GM21447 (cell line): ENCODE results near the gene TP53AIP1.

Experiments used
- ATAC-seq: cut with Tn5 transposase; IDR thresholded peaks from one replicate; pipeline ENCODE4 v1.9.1; 2021; ENCODE audit not compliant: unreplicated experiment

Gene TP53AIP1, protein sequence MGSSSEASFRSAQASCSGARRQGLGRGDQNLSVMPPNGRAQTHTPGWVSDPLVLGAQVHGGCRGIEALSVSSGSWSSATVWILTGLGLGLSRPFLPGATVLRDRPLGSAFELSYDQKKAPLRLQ

DNA sequence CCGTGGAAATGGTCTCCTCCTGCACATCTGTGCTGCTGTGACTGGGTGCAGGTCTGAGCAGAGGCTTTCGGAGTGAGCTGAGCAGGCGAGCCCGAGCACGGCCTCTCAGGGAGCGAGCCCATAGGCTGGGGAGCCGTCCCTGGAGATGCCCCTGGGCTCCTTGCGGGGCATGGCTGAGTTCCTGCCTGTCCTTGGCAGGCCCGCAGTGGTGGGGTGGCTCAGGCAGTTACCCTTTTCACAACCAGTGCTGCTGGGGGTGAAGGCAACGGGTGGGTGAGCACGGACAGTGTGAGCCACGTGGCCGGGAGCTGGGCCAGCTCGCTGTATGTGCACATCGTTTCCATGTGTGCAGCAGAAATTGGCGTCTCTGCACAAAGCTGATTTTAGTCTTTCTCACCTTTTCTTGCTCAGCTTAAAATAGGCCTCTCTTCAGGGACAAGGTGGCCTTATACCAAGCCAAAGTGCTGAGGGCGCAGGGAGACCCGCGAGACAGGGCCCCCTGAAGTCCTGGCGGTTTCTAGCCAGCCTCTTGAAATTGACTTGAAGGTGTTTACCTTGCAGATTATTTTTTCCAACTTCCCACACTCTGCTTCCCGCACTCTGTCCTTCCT, at the start of gene TP53AIP1:
Gene TP53AIP1, minus strand, starts transcription at position 55 of the 611 bp plus-strand sequence. CDS start 5,053 bp downstream, outside the sequence.
- no peak for ATAC-seq

DNA sequence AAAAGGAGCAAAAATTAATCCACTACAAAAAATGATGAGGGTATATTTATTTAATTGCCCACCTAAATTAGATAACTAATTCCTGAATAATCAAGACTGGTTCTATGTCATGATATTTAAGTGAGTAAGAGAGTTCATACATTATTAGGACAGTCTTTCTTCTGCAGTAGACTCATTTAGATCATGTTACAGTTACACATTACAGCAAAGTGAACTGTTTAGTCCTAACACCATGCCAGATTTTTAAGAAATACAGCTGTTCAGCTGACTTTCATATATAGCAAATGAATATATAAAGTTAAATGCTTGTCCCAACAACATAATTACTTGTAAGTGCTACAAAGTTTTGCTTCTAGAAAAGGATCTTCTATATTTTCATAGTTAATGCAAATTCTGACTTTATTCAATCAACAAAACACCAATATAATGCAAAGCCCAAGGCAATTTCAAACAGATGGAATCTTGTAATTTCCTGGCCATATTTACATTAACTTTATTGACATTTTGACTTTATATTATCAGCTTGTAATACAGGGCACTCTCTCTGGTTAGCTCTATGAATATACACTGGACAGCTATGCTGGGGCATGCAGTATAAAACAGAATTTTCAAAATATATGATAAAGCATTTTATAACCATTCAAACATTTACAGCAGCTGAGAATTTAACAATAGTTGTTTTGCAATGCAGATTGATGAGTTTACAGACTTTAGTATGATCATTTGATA, 45.7 kb upstream of the TP53AIP1 start:
- no peak for ATAC-seq

DNA sequence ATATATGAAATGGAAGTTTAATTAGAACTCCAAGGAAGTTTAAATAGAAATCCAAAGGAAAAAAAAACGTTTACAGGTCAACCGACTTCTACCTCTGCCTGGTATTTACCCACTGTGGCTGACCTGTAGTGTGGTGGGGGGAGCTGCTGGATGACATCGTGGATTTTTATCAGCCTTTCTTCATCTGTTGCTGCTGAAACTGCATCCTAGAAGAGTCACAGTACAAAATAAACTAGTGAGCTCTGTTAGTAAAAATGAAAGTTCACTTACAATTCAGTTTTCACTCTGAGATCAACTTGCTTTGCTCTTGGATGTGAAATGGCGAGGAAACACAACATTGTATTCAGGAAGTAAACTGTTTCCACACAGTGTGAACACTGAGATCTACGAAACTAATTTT, 43.2 kb upstream of the TP53AIP1 start:
- no peak for ATAC-seq

DNA sequence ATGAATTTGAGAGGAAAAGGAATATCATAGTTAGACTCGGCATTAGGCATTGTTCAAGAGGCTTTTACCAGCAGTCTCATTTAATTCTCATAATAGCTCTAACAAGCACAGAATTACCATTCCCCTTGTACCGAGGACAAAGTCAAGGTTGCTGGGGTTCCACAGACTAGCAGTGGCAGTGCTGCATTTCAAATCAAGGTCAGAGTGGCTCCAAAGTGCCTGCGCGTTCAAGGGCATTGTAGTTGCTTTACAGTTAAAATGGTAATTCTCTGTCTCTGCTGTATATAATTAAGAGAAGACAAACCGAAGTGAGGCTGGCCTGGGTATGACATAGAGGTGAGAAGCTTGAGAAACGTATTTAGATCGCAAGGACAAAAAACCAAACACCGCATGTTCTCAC, 40.4 kb upstream of the TP53AIP1 start:
- no peak for ATAC-seq

DNA sequence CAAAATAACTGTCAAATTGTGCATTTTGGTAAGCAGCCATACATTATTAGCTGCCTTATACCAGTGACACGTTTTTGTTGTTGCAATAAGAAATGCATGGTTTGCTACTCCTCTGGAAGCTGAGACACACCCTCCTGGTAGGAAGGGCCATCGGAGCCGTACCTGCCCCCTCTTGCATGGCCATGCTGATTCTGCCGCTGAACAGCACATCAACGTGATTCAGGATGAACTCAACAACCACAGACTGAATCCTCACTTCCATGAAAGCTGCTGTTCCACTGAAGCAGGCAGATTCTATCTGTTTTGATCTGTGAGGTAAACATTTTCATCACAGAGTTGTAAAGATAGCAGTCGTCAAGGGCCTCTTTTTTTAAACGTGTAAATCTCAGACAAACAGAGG, 38.6 kb upstream of the TP53AIP1 start:
- no peak for ATAC-seq

DNA sequence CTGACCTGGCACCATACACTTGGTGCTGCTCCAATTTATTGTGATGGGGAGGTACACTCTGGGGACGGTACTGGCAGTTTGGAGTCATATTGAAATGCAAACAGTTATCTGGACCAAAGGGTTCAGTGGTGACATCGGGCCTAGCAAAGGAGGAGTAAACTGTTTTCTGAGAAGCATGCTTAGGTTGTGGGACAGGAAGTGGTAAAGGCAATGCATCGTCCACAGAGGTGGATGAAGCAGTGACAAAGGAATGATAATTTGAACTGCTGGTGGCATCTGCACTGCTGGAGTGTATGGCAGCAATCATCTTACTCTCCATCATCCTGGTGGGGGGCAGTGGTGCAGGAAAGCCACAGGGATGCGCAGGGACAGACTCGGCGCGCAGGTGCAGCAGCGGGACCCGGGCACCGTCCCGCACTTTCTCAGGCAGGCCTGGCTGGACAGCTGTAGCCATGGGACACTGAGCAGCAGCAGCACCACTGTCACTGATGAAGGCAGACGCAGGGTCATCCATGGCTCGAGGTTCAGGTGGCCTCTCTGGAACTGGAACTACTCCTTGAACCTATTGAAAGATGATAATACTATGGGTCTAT, 28.0 kb upstream of the TP53AIP1 start:
- no peak for ATAC-seq

DNA sequence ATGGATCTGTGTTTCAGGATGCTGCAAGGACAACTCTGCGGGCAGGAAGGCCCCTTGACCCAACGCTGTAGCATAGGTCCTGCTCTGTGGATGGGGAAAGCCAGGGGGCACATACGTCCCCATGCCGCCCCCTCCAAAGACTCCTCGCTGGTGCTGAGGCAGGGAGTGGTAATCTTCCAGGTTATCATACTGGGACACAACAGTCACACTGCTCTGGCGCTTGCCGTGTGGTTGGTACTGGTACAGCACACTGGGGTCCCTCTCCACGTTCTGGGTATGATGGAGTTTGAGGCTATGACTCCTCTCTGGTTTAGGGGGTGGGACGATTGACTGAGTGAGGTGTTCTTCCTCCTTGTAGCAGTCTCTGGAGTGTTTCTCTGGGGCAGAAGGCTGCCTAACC, 26.2 kb upstream of the TP53AIP1 start:
- no peak for ATAC-seq

DNA sequence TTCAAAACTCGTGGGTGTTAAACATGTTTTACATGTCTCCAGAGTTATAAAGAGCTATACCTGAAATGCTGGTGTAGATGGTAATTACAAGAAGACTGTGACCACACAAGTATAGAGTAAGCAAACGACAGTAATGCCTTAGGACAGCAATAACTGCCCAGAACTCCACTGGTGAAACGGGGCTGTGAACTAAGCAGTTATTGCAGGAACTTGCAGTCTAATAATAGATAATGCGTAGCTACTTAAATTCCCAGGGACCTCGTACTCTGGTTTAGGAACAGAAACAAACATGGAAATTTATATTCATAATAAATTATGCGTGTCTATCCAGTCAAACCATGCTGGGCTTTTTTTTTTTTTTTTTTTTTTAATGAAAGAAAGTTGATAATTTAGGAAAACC, 24.9 kb upstream of the TP53AIP1 start:
- no peak for ATAC-seq

DNA sequence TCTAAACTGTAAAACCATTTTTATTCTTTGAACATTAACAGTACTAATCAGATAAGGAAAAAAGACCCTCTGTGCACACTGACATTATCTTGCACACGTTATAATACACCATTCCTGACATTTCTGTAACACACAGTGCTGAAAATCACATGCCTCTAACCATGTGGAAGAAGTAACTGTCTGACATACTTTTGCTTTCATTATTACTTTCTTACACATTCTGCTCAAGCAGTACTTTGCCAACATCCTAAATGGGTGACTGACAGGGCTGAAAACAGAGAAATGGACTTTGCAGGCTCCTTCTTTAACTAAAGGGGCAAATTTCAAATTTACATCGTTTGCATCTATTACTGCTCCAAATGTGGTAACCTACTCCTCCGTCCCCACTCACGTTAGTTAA, 22.8 kb upstream of the TP53AIP1 start:
- peak; percentile 100 for ATAC-seq

DNA sequence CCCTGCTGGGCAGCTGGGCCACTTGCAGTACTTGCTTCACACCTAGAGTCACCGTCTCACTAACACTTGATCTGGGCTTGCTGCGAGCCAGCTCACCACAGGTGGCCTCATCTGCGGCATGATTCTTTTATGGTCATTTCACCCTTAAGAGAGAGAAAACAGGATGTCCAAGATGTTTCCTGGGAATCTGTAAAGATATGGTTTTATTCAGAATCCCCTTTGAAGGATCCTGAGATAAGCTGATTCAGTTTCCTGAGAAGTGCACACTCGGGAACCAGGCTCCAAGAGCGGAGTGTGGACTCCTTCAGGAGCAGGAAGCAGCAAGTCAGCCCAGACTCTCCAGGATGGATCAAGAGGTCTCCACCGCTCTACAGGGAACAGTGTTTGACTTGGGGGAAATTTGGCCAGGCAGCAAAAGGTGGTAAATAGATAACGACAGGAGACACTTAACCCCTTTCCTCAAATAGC, 21.8 kb upstream of the TP53AIP1 start:
- ATAC-seq: no peak

DNA sequence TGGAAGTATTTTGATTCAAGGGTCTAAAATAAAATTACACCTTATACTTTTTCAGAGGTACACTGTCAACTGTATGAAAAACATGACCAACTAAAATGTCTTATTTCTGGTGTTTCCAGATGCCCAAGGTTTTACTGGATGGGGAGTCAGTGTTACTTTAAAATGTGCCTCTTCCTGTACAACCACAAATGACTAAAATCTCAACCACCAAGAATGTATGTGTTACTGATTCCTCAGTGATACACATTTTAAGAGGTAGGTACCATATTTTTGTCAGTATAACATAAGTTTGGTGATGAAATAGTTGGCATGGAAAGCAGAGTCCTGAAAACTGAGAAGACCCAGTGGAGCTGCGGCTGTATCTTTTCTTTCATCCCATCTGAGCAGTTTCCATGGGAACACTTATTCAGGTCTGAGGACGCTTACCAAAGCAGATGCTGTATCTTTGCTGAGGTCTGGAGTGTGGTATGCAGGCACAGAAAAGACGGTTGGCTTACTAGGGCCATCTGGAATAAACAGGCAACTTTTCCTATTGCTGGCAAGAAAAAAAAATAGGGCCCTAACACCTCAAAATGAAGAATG, 21.2 kb upstream of the TP53AIP1 start:
- no peak for ATAC-seq

DNA sequence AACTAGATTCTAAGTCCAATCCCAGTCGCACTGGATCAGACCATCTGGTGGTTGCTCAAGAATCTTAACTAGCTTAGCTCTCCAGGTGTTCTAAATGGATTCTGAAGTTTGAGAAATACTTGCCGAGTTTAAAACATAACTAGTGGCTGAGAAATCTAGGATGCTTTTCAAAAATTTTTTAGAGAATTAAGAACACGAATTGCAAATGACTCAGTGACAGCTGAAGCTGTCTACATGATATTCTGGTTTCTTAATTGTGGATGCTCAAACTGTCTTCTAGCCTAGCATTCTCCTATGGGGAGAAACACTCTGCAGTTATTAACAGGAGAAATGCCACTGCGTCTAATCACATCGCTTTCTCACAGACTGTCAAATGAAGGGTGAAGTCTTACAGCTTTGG, 20.2 kb upstream of the TP53AIP1 start:
- no peak for ATAC-seq

DNA sequence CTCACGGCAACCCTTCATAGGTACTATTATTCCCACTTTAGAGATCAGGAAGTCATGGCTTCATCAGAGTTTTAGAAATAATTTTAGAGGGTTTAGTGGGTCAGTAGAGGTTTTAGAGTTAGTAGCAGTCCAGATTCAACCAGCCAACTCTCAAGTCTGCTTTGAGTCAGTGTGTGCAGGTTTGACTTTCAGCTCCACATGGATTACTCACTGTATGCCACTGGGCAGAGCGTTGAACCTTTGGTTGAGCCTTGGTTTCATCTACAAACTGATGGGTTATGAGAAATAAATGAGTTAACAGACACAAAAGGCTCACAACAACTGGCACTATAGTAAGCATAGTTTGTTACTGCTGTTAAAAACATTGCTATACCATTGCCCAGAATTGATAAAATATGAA, 19.0 kb upstream of the TP53AIP1 start:
- no peak for ATAC-seq

DNA sequence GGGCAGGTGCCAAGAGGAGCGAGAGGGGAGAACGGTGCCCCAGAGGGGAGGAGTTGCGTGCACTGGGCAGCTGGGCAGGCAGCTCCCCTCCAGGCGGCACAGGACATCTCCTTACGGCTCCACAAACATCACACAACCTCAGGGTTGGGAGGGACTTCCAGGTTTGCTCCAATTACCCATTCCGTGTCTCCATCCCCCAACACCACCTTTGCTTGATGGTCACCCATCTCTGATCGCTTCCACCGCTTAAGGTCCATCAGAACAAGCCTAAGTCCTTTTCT, 14.5 kb upstream of the TP53AIP1 start:
- no peak for ATAC-seq

DNA sequence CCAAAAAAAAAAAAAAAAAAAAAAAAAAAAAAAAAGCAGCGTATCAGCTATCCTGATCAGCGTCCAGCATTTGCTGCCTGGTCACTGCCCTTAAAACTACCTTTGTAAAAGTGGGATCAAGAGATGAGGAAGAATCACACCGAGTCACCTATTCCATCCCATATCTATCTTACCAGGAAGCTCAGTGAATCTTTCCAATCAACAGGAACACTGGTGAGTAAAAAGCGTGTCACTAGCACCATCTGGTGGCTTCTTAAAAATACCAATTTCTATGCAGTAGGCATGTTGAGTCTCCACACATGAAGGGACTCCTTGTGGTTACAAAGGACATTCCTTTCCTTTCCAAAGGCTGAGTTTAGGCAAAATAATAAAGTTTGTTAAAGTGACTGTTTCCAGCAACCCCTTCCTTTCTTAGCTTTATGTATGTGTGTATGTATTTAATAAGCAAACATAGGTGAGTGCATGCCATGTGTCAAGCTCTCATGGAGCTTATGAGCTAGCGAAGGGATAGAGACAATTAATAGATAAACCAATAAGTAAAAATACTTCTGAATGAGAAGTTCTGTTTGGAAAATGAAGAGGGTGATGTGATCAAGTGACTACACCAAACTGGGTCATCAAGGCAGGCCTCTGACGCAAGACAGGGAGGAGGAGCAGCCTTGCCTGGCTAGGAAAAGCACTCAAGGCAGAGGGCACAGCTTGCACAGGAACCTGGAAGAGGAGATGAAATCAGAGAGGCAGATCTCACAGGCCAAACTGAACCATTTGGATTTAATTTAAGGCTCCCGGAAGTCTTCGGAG, 13.9 kb upstream of the TP53AIP1 start:
- no peak for ATAC-seq

DNA sequence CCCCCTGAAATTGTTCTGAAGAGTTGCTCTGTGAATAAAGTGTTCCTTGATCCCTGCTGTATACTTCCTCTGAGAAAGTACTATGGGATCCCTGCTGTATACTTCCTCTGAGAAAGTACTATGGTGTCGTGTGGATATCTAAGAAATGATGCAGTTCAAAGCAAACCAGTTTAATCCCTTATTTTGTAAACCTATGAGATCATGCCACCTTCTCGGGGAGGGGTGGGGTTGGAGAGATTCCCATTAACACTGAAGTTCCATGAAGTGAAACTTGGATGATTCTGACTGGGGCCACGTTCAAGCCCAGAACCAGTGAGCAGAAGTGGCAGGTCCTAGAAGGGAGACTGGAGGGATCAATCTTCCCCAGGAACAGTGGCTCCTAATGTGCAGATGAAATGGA, 13.0 kb upstream of the TP53AIP1 start:
- no peak for ATAC-seq

DNA sequence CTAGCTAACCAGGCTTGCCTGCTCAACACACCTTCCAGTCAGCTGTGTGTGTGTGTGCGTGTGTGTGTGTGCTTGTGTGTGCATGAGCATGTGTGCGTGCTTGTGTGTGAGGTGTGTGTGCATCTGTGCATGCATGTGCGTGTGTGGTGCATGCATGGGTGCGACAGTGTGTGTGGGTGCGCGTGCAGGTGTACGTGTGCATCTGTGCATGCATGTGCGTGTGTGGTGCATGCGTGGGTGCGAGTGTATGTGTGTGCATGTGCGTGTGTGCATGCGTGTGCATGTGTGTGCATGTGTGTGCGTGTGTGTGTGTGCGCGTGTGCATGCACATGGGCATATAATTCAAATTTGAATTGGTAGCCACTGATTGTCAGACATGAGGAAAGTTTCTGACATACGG, 10.5 kb upstream of the TP53AIP1 start:
- ATAC-seq: no peak

DNA sequence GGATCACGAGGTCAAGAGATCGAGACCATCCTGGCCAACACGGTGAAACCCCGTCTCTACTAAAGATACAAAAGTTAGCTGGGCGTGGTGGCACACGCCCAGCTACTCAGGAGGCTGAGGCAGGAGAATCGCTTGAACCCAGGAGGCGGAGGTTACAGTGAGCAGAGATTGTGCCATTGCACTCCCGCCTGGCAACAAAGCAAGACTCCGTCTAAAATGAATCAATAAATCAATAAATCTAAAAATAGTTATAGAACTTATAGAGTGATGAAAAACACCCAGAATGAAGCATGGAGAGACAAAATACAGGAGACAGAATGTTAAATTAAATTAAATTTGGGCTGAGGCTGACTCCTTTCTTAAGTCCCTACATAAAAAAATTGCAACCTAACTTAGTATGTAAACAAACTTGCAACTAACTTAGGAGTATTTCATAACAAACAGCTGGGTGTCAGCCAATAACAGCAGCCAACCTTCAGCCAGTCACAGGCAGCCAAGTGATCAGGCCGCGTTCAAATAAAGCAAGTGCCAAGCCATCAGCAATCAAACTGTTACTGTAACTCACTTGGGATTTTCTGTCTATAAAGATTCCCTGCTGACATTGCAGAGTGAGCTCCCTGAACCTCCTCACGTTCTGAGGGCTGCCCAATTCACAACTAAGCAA, 7.3 kb upstream of the TP53AIP1 start:
- ATAC-seq: no peak

DNA sequence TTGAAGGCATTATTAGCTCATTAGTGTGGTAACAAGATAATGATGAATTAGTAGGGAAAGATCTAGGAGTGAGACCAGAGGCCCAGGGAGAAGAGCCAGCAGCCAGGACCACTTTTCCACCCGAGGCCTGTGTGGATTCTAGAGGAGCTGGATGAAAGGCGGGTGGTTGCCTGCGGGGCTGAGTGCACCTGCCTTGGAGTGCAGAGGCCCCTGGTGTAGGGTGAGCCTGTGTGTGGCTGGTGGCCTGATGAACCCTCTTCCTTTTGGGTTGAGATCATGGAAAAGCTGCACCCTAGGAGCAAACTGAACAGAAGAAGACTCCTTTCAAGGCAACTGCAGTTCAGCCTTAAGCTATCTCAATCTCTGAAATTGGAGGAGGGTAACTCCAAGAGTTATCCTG, 5.9 kb upstream of the TP53AIP1 start:
- no peak for ATAC-seq

DNA sequence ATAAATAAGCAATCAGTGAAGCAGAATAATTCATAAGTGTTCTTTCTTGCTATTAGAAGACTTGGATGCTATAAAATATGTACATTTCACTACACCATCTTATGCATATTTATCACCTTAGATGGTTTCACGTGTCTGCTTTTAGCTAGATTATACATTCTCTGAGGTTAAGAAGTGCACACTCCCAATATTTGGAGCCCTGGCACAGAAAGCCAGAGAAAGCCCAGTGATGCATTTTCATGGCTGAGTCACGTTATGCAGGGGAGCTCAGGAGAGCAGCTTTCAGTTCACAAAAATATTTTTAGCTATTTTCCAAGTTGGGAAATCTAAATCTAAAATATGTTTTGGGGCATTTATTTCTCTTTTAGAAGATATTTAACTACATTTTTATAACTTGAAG, 5.1 kb upstream of the TP53AIP1 start:
- no peak for ATAC-seq

DNA sequence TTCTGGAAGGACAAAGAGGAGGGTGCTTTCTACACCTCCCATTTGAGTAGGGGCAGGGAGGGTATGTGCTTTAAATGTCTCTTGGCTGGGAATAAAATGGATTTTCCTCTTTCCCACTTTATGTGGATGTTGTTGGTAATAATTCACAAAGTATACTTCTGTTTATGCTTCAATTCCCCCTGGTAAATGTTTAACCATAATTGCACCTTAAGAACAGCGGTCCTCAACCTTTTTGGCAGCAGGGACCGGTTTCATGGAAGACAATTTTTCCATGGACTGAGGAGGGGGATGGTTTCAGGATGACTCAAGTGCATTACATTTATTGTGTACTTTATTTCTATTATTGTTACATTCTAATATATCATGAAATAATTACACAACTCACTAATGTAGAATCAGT, 4.0 kb upstream of the TP53AIP1 start:
- ATAC-seq: no peak
